HG02943 (cell line): ENCODE measurements around the gene MSGN1.

Source experiments
- ATAC-seq: cut with Tn5 transposase; IDR thresholded peaks from one replicate; pipeline ENCODE4 v1.9.1; 2021; ENCODE audit warnings: mild to moderate bottlenecking, low read depth, moderate library complexity; ENCODE audit not compliant: unreplicated experiment

The MSGN1 gene

DNA sequence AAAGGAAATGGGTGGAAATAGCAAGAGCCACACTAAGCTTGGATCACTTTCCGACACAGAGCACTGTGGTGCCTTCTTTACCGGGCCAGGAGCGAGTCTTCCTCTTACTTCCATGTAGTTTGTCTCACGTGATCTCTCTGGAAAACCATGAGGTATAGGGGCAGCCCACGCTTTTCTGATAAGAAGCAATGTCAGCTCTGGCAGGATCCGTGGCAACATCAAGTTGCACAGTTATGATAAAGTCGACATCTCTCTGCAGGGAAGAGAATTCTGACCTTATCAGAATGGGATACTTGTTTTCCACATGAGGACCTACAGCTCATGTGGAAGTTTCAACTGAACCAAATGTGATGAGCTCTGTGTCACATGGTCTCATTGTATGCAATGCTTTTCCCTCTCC lies 29.5 kb downstream of the MSGN1 start:
- no peak for ATAC-seq

DNA sequence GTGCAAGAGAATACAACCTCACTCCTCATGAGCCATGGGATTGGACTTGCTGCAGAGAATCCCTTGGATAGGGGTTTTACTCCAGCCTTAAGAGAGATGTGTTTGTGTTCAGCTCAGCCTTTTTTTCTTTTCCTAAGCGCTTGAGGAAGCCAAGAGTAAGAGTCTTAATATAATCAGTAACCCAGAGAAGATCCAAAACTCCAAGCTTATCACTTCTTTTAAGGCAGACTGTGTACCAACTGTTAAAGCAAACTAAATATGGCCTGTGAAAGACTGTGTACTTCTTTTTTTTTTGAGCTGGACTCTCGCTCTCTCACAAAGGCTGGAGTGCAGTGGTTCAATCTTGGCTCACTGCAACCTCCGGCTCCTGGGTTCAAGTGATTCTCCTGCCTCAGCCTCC lies 30.4 kb downstream of the MSGN1 start:
- no peak for ATAC-seq

DNA sequence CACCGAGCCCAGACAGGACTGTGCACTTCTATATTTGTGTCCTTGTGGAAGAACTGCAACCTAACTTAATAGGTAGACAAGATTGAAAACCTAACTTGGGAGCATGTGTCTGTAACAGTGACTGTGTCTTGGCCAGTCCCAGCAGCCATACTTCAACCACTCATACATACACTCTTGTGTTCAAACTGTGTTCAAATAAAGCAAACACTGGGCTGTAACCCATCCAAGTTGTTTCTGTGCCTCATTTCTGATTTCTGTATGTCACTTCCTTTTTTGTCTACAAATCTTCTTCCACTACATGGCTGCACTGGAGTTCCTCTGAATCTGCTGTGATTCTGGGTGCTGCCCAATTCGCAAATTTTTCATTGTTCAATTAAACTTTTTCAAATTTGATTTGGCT lies 31.0 kb downstream of the MSGN1 start:
- ATAC-seq = no peak

DNA sequence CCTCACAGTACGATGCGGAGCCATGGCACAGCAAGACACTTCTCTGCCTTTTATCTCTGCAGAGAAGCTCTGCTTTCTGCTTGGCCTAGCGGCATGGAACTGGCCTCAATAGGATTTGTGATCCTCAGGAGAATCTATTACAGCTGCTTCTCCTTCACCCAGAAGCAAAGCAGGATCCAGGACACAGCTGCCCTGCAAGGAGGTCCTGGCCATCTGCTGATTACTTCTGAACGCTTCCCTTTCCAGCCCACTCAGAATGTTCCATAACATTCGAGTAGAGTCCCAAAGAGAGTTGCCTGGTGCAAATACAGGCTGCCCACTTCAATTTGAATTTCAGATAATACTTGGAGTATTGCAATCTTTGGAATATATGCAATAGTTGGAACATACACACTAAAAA lies 33.0 kb downstream of the MSGN1 start:
- no peak for ATAC-seq

DNA sequence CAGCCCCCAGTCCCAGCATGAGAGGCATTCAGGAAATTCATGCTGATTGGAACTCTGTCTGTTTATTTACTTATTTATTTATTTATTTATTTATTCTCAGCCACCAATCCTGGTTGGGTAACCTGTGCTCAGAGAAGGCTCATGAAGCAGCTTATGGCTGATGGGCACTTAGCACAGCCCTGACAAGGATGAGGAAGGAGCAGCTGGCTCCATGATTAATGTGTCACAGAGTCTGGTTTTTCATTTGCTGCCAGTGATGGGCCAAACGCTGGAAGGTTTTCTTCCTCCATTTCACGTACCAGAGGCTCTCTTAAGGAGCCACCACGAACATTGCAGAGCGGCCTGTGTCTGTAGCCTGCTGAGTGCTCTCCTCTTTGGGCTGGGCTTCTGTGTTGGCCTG lies 33.9 kb downstream of the MSGN1 start:
- ATAC-seq = no peak

DNA sequence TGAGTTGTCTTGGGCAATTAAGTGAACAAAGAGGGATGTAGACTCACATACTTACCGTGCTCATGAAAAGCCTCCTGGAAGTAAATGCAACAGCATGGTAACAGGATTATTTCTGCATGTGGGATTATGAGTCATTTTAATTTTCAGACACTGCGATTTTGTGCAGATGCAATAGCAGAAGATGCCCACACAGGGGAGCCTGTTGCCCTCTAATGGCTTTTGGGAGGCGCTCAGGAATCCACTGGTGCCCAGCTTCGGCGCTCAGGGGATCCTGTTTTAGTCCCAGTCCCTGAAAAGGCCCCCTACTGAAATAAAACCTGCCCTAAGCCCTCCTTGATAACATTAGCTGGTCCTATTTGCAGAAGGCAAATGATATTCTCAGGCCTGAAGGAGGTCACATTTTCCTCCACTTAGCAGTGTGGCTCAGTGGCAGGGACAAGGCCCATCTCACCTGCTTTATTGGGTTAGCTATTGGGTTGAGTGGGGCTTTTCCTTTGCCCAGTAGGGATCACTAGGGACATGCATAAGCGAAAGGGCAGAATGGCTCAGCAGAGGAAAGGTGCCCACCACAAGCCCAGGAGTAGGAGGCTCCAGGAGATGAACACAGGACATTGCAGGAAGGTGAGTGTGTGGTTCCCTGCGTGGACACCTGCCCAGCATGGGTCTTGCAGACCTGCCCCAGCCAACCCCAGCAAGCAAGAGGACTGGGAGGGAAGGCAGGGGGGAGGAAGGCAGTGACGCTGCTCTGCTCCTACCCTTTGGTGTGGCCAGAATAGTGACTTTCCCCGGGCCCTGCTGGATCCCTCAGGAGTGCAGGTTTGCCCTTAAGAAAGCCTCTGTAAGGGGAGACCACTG lies 35.7 kb downstream of the MSGN1 start:
- ATAC-seq = no peak

DNA sequence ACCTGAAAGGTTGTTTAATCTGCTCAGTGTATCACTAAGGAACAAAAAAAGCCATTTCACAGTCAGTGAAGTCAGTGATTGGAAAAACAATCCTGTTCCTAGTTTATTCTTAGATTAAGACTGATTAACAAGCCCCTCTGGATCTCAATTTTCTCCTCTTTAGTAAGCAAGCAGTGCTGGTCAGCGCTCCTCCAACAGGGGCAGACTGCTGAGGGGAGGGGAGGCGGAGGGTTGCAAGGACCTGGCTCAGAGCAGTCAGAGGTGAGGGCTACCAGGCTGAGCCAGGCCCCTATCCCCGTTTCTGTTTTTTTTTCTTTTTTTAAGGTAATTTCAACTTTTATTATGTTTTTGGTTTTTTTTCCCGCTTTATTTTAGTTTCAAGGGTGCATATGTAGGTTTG lies 37.5 kb downstream of the MSGN1 start:
- no peak for ATAC-seq

DNA sequence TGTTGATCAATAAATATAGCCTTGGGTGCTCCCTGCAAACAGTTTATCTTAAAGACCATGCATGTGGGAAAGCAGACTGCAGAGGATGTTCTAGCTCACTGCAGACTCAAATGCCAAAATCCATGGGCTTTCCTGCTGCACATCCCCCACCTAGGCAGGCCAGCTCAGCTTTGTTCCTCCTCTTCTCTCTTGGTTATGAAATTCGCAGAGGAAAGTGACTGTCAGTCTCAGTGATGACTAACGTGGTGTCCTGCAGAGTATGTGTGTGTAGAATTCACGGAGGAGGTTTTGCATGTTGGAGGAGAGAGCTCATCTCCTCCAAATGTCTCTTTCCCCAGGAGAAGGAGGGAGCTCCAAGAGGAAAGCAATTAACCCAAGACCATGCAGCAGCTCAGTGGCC lies 40.8 kb downstream of the MSGN1 start:
- no peak for ATAC-seq

DNA sequence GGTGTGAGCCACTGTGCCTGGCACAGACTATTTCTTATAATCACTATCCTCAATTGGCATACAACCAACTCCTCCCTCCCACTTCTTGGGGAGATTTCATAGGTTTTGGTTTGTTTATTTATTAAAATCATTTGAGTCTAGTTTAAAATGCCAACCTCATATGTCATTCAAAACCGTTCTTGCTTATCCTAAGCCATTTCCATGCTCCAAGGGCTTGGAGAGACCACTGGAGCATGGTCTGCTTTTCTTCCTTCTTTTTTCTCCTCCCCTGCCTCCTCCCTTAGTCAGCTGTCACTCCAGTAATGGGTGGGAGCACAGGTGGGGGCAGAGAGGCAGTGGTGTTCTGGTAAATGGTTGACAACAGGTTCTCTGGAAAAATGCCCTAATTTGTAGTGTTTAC lies 41.8 kb downstream of the MSGN1 start:
- no peak for ATAC-seq

DNA sequence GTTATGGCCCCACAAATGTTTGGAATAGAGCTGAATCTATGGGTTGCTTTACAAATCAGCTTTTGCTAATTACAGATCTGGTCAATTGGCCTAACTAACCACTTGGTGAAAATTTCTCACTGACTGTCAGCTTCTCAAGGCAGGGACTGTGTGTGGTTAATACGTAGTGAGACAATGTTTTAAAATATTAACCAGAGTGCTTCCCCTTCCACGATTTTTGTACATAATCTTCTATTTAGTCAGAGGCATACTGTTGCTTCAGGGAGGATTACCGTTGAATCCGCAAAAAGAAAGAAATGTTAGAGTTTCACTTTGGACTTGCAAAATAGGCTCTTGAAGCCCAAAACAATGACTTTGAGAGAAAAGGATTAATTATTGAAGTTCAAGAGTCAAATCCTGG lies 47.3 kb downstream of the MSGN1 start:
- no peak for ATAC-seq

DNA sequence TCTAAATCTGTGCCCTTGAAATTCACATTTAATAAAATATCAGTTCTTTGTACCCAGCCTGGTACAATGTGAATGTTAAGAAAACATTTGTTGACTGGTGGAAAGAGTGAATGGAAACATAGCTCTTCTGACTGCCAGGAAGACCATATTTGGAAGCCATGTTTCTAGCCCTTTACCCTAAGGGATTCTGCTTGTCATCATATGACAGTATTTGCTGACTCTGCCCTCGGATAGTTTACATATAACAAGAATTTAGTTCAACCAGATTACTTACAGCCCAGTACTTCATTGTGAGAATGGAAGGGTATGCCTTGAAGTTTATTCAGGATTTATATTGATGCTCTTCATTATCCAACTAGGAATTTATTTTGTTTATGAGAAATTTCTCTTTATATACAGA lies 48.4 kb downstream of the MSGN1 start:
- no peak for ATAC-seq

DNA sequence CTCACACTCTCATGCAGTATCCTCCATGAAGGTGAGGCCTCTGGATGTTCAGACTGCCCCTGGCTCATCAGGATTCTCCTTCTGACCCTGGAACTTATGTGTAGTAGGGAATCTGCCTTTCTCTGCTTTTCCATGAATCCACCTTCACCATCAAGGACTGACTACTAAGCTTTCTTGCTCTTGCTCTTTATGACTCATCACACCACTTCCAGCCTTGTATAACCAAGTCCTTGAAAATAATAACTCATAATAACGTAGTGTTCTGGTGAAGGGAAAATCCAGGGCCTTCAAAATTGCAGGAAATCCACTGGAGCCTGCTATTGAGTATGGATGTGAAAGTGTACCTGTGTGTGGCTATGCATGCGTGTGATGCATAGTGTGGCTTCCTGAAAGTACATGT lies 50.9 kb downstream of the MSGN1 start:
- ATAC-seq = no peak
